ENCODE results near the gene C22orf42. TPM values are rescaled to one million over a fixed set of nuclear protein-coding genes. Genes with fewer than 3 reads are reported as not detected.
"Not testable (repeated sequence)": the region's sequence is repeated elsewhere in the genome, so short reads cannot be mapped to it uniquely, and the experiment has no call there.

Gene C22orf42
- total and polyA plus RNA-seq, 2 experiments from 2014 or later, result not detected

DNA sequence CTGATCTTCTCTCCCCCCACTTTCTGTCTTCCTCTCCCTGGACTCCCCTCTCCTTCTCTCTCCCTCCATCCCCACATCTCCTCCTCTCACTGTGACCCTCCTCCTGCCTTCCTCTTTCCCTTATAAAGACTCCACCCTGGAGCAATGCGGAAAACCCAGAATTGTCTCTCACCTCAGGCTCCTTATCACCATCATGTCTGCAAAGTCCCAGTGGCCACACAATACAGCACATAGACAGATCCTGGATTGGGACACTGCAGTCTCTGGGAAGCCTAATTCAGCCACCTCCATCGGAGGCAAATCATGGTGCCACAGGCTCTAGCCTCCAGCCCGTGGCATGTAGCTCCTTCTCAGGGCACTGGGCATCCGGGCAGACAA, 43.0 kb upstream of the C22orf42 start:
- Histone ChIP-seq H3K36me3 (replicated peaks; ENCODE audit: insufficient read depth, low read depth) (no peaks in the 10 kb centered on the region), H3K9me2 (replicated peaks; ENCODE audit: insufficient read depth) (no peaks in the 10 kb centered on the region), H3K79me2 (no peaks in the 10 kb centered on the region), H3K27me3 (peaks cover 9% of the 10 kb centered on the region), H3K27ac (no peak overlapping the region), H3K4me1 (ENCODE audit: insufficient read depth) (peaks cover 3% of the 10 kb centered on the region), H2AFZ (no peak overlapping the region), H3K4me2 (no peak overlapping the region), H4K20me1 (ENCODE audit: insufficient read depth, poor library complexity, severe bottlenecking) (no peaks in the 10 kb centered on the region), H3K4me3 (no peak overlapping the region), H3K9me3 (ENCODE audit: low read depth) (no peaks in the 10 kb centered on the region)
- DNase-seq (ENCODE audit: low spot score), result no peak
- TF ChIP-seq EZH2 (IDR thresholded peaks at IDR 0.05; ENCODE audit: borderline replicate concordance) (no peak), CTCF (IDR thresholded peaks at IDR 0.05; ENCODE audit: poor library complexity) (no peak), EZH2phosphoT487 (IDR thresholded peaks at IDR 0.05; ENCODE audit: low read depth, severe bottlenecking, unreplicated experiment) (no peak)
- 22% methylated on average over 4 of the region's 4 CpGs for whole genome bisulfite sequencing (ENCODE audit: low lambda C conversion rate, missing lambda C conversion rate)

- no peak for DNase-seq (ENCODE audit: low spot score)
- 86% methylated on average over 10 of the region's 10 CpGs for WGBS (ENCODE audit: low lambda C conversion rate, missing lambda C conversion rate)
These were observed 41.6 kb upstream of the C22orf42 start for GRCh38 chr22:32200752-32201151.

DNA sequence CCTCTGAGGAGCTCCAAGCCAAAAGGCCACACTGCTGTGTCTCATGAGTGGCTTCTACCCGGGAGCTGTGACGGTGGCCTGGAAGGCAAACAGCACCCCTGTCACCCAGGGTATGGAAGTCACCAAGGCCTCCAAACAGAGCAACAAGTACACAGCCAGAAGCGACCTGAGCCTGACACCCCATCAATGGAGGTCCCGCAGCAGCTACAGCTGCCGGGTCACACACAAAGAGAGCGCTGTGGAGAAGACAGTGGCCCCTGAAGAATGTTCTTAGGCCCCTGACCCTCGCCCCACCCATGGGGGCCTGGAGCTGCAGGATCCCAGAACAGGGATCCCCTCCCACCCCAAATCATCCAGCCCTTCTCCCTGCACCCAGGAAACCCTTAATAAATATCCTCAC, 40.9 kb upstream of the C22orf42 start:
- Histone ChIP-seq H3K79me2 (no peaks in the 10 kb centered on the region), H3K9me3 (ENCODE audit: low read depth) (no peaks in the 10 kb centered on the region), H3K4me2 (no peak overlapping the region), H3K9me2 (replicated peaks; ENCODE audit: insufficient read depth) (no peaks in the 10 kb centered on the region), H3K27me3 (peaks cover 17% of the 10 kb centered on the region), H3K27ac (no peak overlapping the region), H3K4me3 (no peak overlapping the region), H3K36me3 (replicated peaks; ENCODE audit: insufficient read depth, low read depth) (no peaks in the 10 kb centered on the region), H2AFZ (no peak overlapping the region), H4K20me1 (ENCODE audit: insufficient read depth, poor library complexity, severe bottlenecking) (no peaks in the 10 kb centered on the region), H3K4me1 (ENCODE audit: insufficient read depth) (peaks cover 3% of the 10 kb centered on the region)
- WGBS (ENCODE audit: low lambda C conversion rate, missing lambda C conversion rate), result 87% methylated on average over 7 of the region's 7 CpGs
- no peak for TF ChIP-seq CTCF (IDR thresholded peaks at IDR 0.05; ENCODE audit: poor library complexity)
- TF ChIP-seq EZH2 (IDR thresholded peaks at IDR 0.05; ENCODE audit: borderline replicate concordance), result no peak
- TF ChIP-seq EZH2phosphoT487 (IDR thresholded peaks at IDR 0.05; ENCODE audit: low read depth, severe bottlenecking, unreplicated experiment), result no peak
- no peak for DNase-seq (ENCODE audit: low spot score)

More at GRCh38 chr22:32200752-32201151, 41.6 kb upstream of the C22orf42 start:
- no peak for TF ChIP-seq CTCF (IDR thresholded peaks at IDR 0.05; ENCODE audit: poor library complexity)
- no peak for TF ChIP-seq EZH2 (IDR thresholded peaks at IDR 0.05; ENCODE audit: borderline replicate concordance)
- TF ChIP-seq EZH2phosphoT487 (IDR thresholded peaks at IDR 0.05; ENCODE audit: low read depth, severe bottlenecking, unreplicated experiment), result no peak
- Histone ChIP-seq H3K27me3 (peaks cover 17% of the 10 kb centered on the region), H3K4me2 (no peak overlapping the region), H4K20me1 (ENCODE audit: insufficient read depth, poor library complexity, severe bottlenecking) (no peaks in the 10 kb centered on the region), H3K4me1 (ENCODE audit: insufficient read depth) (peaks cover 3% of the 10 kb centered on the region), H3K9me3 (ENCODE audit: low read depth) (no peaks in the 10 kb centered on the region), H3K79me2 (no peaks in the 10 kb centered on the region), H3K4me3 (no peak overlapping the region), H2AFZ (no peak overlapping the region), H3K9me2 (replicated peaks; ENCODE audit: insufficient read depth) (no peaks in the 10 kb centered on the region), H3K27ac (no peak overlapping the region), H3K36me3 (replicated peaks; ENCODE audit: insufficient read depth, low read depth) (no peaks in the 10 kb centered on the region)

- no peaks in the 10 kb centered on the region for H3K36me3 ChIP-seq (replicated peaks; ENCODE audit: insufficient read depth, low read depth)
- no peak for DNase-seq (ENCODE audit: low spot score)
- H2AFZ ChIP-seq, result no peak overlapping the region
- H3K27me3 ChIP-seq, result peaks cover 17% of the 10 kb centered on the region
- no peak overlapping the region for H3K27ac ChIP-seq
- no peak overlapping the region for H3K4me3 ChIP-seq
- peaks cover 3% of the 10 kb centered on the region for H3K4me1 ChIP-seq (ENCODE audit: insufficient read depth)
- TF ChIP-seq EZH2phosphoT487 (IDR thresholded peaks at IDR 0.05; ENCODE audit: low read depth, severe bottlenecking, unreplicated experiment), result no peak
- TF ChIP-seq CTCF (IDR thresholded peaks at IDR 0.05; ENCODE audit: poor library complexity), result no peak
- no peak for TF ChIP-seq EZH2 (IDR thresholded peaks at IDR 0.05; ENCODE audit: borderline replicate concordance)
- H3K79me2 ChIP-seq, result no peaks in the 10 kb centered on the region
- no peak overlapping the region for H3K4me2 ChIP-seq
- no peaks in the 10 kb centered on the region for H3K9me2 ChIP-seq (replicated peaks; ENCODE audit: insufficient read depth)
- H4K20me1 ChIP-seq (ENCODE audit: insufficient read depth, poor library complexity, severe bottlenecking), result no peaks in the 10 kb centered on the region
- WGBS (ENCODE audit: low lambda C conversion rate, missing lambda C conversion rate), result 95% methylated on average over 6 of the region's 6 CpGs
- no peaks in the 10 kb centered on the region for H3K9me3 ChIP-seq (ENCODE audit: low read depth)
These were observed 40.2 kb upstream of the C22orf42 start for GRCh38 chr22:32199341-32199740.

DNA sequence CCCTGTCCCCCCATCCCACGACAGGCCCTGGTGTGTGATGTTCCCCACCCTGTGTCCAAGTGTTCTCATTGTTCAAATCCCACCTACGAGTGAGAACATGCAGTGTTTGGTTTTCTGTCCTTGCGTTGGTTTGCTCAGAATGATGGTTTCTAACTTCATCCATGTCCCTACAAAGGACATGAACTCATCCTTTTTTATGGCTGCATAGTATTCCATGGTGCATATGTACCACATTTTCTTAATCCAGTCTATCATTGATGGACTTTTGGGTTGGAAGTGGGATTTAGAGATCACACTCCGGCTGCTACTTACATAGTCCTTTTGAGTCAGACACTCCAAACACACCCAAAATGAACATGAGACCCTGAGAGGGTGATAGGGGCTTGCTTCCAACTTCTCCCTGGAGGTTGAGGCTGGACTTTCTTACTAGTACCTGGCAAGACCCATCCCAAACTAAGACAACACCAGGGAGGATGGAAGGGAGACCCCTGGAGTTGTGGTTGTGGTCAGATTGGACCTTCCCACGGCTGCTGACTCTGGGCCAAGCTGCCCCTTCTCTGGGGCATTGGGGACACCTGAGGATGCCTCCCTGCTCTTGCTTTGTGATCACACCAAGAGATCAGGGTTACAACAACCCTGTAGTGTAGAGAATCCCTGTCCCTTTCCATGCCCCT, 38.6 kb upstream of the C22orf42 start:
- not testable (repeated sequence) for H2AFZ ChIP-seq; H3K27me3 ChIP-seq; H3K4me1 ChIP-seq (ENCODE audit: insufficient read depth); DNase-seq (ENCODE audit: low spot score); H3K9me3 ChIP-seq (ENCODE audit: low read depth); H3K9me2 ChIP-seq (replicated peaks; ENCODE audit: insufficient read depth); H3K4me2 ChIP-seq; H4K20me1 ChIP-seq (ENCODE audit: insufficient read depth, poor library complexity, severe bottlenecking); H3K79me2 ChIP-seq; H3K4me3 ChIP-seq; H3K27ac ChIP-seq; H3K36me3 ChIP-seq (replicated peaks; ENCODE audit: insufficient read depth, low read depth)
- WGBS (ENCODE audit: low lambda C conversion rate, missing lambda C conversion rate), result 87% methylated on average over 5 of the region's 5 CpGs
